GM19099 (cell line): ENCODE results near the gene MILR1.

Experiments
- POLR2A ChIP-seq: IDR thresholded peaks from 3 replicates; pipeline ENCODE4 v1.6.1; 2011; ENCODE audit warnings: low read depth; ENCODE audit not compliant: insufficient read length; ENCODE audit errors: extremely low read depth

MILR1 gene, protein sequence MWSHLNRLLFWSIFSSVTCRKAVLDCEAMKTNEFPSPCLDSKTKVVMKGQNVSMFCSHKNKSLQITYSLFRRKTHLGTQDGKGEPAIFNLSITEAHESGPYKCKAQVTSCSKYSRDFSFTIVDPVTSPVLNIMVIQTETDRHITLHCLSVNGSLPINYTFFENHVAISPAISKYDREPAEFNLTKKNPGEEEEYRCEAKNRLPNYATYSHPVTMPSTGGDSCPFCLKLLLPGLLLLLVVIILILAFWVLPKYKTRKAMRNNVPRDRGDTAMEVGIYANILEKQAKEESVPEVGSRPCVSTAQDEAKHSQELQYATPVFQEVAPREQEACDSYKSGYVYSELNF

DNA sequence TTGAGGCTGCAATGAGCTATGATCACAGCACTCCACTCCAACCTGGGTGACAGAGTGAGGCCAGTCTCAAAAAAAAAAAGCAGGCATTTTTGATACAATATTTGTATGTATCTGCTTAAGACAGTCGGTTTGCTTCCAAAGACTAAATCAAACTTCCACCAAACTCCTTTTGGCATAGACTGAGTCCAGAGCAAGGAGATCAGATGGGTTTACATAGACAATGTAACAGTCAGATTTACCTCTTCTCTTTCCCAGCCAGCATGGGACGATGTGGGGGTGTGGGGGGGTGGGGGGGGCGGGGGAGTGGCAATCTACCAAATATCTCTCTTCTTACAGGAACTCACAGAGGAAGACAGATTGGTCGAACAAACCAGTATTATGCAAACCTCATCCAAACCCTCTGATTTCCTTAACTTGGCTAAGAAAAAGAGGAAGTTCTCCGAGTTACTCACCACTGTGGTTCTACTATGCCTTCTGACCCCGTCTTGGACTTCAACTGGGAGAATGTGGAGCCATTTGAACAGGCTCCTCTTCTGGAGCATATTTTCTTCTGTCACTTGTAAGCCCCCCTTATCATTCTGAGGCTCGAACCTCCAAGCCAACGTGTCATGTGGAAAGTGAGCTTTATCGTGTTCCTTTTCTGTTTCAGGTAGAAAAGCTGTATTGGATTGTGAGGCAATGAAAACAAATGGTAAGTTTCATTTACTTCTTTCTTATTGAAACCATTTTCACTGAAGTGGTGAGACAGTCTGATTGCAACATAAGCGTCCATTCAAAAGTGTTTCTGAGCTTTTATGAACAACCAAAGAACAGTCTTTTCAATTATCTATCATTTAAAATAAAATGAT, at the start of gene MILR1:
Gene MILR1 (plus strand): TSS at position 451 of the 848 bp plus-strand sequence. CDS start 54 bp downstream, at position 505.
- TF ChIP-seq POLR2A = no peak

DNA sequence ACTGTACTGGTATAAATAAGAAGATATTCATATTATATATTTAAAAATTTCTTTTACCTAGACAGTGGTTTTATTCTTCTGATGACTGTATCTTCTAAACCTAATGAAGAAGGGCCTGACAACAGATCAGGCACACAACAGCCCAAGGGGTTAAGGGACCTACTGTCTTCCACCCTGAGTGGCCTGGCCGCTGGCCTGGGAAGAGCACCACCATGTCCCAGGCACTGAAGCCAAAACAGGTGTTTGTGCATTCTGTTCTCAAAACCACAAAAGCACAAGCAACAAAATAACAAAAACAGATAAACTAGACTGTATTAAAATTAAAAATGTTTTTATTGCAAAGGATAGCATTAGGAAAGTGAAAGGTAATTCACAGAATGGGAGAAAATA, 49.2 kb upstream of the MILR1 start:
- no peak for TF ChIP-seq POLR2A

DNA sequence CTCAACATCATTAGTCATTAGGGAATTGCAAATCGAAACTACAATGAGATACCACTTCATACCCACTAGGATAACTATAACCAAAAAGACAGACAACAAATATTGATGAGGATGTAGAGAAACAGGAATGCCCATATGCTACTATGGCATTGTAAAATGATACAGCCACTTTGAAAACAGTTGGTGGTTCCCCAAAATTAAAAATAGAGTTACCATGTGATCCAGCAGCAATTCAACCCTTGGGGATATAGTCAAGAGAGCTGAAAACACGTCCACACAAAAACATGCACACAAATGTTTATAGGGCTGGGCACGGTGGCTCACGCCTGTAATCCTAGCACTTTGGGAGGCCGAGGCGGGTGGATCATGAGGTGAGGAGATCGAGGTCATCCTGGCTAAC, 48.3 kb upstream of the MILR1 start:
- TF ChIP-seq POLR2A = no peak

DNA sequence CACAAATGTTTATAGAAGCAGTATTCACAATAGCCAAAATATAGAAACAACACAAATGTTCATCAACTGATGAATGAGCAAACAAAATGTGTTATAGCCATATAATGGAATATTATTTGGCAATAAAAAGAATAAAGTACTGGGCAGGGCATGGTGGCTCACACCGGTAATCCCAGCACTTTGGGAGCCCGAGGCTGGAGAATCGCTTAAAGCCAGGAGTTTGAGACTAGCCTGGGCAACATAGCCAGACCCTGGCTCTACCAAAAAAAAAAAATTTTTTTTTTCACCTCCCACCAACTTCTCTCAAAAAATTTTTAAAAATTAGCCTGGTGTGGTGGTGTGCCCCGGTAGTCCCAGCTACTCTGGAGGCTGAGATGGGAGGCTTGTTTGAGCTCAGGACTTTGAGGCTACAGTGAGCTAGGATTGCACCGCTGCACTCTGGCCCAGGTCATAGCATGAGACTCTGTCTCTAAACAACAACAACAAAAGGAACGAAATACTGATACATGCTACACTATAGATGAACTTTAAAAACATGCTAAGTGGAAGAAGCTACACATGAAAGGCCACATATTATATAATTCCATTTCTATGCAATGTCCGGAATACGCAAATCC, 47.6 kb upstream of the MILR1 start:
- no peak for TF ChIP-seq POLR2A

DNA sequence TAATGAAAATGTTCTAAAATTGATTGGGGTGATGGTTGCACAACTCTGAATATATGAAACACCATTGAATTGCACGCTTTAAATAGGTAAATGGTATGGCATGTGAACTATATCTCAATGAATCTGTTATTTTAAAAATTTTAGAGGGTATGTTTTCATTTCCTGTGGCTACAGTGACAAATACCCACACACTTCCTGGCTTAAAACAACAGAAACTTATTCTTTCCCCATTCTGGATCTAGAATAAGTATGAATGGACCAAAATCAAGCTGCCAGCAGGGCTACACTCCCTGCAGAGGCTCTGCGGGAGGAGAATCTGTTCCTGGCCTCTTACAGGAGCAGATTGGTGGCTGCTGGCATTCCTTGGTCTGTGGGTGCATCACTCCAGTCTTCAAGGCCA, 47.0 kb upstream of the MILR1 start:
- TF ChIP-seq POLR2A = no peak

DNA sequence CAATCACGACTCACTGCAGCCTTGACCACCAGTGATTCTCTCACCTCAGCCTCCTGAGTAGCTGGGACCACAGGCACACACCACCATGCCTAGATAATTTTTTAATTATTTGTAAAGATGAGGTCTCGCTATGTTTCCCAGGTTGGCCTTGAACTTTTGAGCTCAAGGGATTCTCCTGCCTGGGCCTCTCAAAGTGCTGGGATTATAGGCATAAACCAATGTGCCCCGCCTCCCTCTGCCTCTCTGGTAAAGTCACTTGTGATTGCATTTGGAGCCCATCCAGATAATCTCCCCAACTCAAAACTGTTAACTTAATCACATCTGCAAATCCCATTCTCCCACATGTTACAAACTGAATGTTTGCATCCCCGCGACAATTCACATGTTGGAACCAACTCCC, 46.4 kb upstream of the MILR1 start:
- TF ChIP-seq POLR2A = no peak

DNA sequence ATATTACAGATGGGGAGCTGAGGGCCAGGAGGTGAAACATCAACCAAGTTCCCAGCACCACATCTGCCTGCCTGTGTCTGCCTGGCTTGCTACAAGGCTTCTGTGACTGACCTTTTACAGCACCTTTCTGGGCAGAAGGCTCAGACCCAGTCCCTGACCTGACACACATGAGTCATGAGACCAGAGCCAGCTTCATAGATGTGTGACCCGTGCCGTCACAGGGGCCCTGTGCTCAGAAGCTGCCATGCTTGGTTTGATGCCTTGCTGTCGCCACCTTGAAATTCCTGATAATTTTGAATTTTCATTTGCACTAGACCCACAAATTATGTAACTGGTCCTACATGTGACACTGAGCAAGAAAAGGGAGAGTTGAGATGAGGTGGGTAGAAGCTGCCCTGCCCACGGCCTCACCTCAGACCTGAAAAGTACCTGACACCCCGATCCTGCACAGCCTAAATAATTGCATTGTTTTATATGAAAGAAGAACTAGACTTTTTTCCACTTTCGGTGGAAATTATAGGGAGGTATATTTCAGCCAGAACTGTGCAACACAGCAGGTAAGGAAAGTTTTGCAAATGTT, 44.9 kb upstream of the MILR1 start:
- no peak for TF ChIP-seq POLR2A

DNA sequence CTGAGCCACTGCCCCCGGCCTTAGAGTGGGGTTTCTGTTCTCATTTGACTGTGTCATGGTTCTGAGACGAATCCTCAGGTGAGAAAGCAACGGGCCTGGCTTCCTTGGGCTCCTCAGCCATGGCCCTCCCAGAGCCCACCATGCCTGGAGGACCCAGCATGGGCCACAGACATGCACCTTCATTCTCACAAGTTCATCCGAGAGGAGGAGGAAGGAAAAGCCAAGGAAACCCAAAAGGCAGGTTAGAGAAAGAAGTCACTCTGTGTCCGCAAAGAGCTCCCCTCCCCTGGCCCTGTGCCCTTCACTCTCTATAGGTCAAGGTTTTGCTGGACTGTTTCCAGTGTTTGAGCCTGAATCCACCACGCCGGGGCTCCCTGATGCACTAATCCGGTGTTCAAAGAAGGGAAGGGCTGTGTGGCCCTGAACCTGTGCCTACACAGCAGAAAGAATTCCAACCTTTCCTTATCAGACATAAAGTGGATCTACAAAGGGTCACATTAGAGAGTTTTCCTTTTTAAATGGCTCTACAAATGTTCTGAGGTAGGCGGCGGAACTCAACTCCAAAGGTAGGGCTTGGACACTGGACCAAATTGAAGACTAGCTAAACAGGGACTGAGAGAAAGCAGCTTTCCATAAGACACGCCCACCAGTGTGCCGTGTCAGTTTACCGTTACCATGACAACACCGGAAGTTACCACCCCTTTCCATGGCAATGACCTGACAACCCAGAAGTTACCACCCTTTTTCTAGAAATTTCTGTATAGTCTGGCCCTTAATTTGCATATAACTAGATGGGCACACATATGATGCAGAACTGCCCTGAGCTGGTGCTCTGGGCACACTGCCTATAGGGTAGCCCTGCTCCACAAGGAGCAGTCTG, 42.4 kb upstream of the MILR1 start:
- TF ChIP-seq POLR2A = no peak

DNA sequence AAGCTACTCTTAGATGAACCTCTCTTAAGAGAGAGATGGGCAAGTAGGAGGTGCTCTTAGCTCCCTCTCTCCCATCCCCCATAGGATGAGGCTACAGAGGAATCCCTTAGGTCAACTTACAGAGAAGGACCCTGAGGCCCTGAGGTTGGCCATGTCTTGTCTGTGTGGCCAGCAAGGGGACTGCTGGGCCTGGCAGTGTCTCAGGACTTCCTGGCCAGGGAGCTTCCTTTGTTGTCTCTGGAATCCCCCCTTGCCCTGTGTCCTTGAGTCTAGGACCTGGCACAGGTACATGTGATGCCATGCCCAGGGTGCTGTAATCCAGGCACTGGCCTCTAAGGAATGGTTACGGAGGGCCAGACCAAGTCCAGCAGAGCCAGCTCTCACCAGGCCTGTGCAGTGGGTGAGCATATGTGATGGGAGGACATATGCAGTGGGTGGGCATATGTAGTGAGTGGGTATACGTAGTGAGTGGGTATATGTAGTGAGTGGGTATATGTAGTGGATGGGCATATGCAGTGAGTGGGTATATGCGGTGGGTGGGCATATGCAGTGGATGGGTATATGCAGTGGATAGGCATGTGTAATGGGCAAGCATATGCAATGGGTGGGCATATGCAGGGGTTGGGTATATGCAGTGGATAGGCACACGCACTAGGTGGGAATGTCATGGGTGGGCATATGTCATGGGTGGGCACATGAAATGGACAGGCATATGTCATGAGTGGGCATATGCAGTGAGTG, 38.0 kb upstream of the MILR1 start:
- no peak for TF ChIP-seq POLR2A

DNA sequence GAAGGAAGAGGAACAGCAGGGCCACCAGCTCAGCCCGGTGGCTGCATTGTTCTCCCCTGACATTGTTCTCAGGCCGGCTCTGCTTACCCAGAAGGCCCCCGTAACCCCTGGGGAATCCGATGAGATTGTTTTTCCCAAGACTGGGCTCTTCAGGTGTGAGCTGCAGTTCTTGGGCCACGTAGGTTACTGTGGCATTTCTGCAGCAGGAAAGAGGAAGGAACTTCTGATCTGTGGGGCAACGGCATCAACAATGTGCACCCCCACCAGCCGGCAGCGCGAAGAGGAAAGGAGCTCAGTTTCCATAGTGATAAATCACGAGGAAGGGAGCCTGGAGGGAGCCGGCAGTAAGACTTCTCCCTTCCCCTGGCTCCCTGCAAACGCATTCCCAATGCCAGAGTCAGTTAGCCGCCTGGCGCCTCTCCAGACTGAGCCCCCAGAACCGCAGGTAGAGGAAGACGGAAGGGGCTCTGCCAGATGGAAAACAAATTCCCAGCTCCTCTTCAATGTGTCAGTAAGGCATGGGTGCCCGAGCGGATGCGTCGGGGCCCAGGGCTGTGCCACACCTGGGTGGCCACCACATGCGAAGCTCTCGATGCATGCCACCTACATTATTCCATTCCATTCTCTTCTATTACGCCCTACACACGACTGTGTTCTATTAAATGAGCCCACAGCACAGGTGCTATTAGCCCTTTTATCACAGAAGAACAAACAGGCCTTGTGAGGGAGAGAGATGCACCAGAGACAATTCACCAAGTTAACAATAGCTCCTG, 36.7 kb upstream of the MILR1 start:
- no peak for TF ChIP-seq POLR2A

DNA sequence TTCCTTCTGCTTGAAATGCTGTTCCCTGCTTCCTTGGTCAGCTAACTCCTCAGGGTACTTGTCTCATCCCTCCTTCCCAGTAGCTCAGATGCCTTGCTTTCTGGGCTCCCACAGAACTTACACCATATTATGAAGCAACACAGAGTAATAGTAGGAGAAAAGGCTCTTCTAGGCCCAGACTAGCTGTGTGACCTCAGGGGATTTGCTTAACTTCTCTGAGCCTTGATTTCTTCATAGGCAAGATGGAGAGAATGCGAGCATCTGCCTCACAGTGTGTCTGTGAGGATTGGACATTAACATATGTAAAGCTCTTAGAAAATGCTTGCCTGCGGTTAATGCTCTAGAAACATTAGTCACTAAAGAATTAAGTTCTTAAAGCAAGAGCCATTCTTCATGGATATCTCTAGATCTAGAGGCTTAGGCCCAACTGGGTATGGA, 36.0 kb upstream of the MILR1 start:
- TF ChIP-seq POLR2A = no peak

DNA sequence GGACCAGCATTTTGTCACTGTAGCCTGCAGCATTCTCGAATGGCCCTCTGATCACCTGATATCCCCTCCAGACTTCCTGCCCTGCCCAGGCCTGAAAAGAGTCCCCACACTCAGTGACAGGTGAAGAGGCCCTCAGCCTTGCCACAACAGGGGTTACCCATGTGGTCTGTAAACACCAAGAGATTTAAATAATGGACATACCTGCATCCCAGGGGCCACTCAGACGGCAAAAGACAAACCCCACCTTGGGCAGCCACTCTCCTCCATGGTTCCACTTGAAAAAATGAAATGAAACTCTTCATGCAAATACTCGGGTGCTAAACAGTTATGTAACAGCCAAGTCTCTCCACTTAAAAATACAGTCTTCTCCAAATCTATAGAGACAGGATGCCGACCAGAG, 35.4 kb upstream of the MILR1 start:
- TF ChIP-seq POLR2A = no peak
